ENCODE data around the gene ZNF683. TPM values are rescaled to one million over a fixed set of nuclear protein-coding genes. Genes with fewer than 3 reads are reported as not detected.

Gene ZNF683
- total RNA-seq, 2 experiments from 2014 or later = 0.41 TPM; not detected in 1

DNA sequence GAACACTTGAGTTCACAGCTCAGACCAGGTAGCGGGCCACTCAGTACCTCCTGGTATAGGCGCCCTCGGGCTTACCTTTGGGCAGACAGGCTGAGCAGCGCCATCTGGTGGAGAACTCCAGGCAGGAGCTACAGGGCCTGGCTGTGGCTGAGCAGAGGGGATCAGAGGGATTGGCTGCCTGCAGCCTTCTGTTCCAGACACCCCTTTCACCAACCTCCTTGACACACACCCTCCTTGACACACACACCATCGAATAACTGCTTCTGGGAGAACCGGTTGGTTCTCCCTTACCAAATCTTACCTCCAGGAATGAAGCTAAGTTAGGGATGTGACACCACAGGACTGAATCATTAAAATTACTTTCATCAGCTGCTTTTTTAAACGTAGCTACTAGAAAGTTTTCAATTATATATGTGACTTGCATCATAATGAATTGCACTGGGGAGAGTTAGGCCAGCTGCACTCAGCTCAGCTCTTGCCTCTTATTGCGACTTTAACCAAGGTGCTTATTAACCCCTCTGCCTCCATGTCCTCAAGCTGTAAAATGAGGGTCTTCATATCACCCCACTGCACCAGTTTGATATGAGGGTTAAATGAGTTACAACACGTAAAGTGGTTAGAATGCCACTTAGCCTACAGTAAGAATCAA lies 44.7 kb upstream of the ZNF683 start:
- Mint-ChIP-seq H3K9me3 (no peaks in the 10 kb centered on the region), H3K27me3 (peaks cover 40% of the 10 kb centered on the region), H3K36me3 (ENCODE audit: low read depth) (no peaks in the 10 kb centered on the region), H3K4me1 (ENCODE audit: low read depth) (no peaks in the 10 kb centered on the region), H3K4me3 (no peak overlapping the region), H3K27ac (no peak overlapping the region)
- ATAC-seq (ENCODE audit: poor library complexity) (peak; percentile 100), DNase-seq (peak; percentile 78 to 91 (median 82))
- no peaks in the 10 kb centered on the region for H3K36me3 ChIP-seq (ENCODE audit: insufficient read depth, low read length)
- POLR2A ChIA-PET = interaction anchor here (0.7 to 2.1 kb wide), 12 partner anchors 9 to 184 kb away, joined by 3 to 9 read pairs (median 4); partner anchors contain the start of genes CD52, CEP85 and DHDDS
- TF ChIP-seq, protein P1, sequence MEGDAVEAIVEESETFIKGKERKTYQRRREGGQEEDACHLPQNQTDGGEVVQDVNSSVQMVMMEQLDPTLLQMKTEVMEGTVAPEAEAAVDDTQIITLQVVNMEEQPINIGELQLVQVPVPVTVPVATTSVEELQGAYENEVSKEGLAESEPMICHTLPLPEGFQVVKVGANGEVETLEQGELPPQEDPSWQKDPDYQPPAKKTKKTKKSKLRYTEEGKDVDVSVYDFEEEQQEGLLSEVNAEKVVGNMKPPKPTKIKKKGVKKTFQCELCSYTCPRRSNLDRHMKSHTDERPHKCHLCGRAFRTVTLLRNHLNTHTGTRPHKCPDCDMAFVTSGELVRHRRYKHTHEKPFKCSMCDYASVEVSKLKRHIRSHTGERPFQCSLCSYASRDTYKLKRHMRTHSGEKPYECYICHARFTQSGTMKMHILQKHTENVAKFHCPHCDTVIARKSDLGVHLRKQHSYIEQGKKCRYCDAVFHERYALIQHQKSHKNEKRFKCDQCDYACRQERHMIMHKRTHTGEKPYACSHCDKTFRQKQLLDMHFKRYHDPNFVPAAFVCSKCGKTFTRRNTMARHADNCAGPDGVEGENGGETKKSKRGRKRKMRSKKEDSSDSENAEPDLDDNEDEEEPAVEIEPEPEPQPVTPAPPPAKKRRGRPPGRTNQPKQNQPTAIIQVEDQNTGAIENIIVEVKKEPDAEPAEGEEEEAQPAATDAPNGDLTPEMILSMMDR (IDR thresholded peaks at IDR 0.05) = peak; percentile 95
- no peak overlapping the region for H3K4me3 ChIP-seq (ENCODE audit: low read length)
- no peaks in the 10 kb centered on the region for H3K4me1 ChIP-seq (ENCODE audit: insufficient read depth, low read length)
- H3K27ac ChIP-seq (ENCODE audit: low read depth in 1 of 2, low read length in 2 of 2) = no peak overlapping the region
- intact Hi-C loops (cut with DNase I, micrococcal nuclease) = loop anchor here (1.0 to 10.0 kb wide), 6 partner anchors 54 to 382 kb away; no protein-coding TSS in a partner anchor
- H3K9me3 ChIP-seq (ENCODE audit: control insufficient read depth in 1 of 2, insufficient read depth in 1 of 2, low read length in 2 of 2) = peaks cover 0 to under 1% of the 10 kb centered on the region in 2 experiments
- H3K27me3 ChIP-seq (ENCODE audit: control insufficient read depth in 1 of 2, insufficient read depth in 2 of 2, low read length in 2 of 2) = peaks cover 19 to 27% of the 10 kb centered on the region in 2 experiments
- CTCF ChIA-PET = interaction anchor here (0.6 to 2.9 kb wide), 37 partner anchors 8 to 275 kb away, joined by 3 to 29 read pairs (median 5); partner anchors contain the start of genes CEP85, DHDDS, HMGN2 and SH3BGRL3

DNA sequence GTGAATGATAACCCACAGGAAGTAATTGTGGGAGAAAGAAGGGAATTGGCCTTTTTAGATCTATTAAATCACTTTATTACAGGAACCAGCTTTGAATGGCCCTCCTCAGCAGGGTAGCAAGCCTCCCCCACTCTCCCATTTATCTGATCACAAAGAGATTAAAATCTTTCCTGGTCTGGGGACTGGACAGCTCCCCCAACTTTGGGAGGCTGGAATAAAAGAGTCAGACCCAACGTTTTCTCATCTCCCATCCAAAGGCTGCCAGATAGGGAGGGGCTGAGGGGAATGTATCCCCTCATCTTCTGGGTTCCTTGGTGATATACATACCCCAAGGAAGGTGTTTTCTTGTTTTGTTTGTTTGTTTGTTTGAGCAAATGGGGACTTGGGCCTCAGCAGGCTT lies 40.5 kb upstream of the ZNF683 start:
- intact Hi-C loops (cut with DNase I, micrococcal nuclease) = loop anchor here in 1 of 2 experiments (10.0 kb wide), 1 partner anchor 378 kb away; no protein-coding TSS in a partner anchor
- no peak for DNase-seq

DNA sequence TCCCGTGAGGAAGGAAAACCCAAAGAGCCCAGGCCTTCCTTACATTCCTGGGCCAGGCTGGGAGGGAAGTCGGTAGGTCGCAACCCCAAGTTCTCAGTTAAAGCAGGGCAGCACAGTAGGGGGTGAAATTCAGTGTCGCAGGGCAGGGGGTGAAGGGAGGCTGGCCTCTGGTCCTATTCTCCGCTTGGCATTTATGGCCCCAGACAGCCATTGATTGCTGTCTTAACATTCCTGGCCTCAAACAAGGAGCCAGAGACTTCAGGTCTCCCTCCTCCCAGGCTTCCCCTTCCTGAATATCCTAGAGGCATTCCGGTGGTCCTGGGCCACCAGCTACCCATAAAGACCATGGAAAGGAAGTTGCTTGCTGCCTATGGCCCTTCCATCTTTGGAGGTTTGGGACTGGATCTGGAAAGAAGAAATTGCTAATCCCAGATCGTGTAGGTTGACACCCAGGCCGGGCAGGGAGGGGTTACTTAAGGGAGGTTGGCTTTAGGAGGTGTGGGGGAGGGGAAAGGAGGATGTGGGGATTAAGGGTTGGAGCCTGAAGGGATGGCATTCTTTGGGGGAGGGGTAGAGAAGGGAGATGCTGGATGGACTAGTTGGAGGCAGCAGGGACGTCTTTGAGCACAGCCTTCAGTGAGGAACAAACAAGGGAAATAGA lies 39.8 kb upstream of the ZNF683 start:
- ChIA-PET POLR2A (interaction anchor here (0.5 kb wide), 1 partner anchor 89 kb away, joined by 4 read pairs; no protein-coding TSS in a partner anchor), CTCF (no interaction called here)
- no peaks in the 10 kb centered on the region for H3K36me3 ChIP-seq (ENCODE audit: insufficient read depth, low read length)
- H3K9me3 ChIP-seq (ENCODE audit: control insufficient read depth in 1 of 2, insufficient read depth in 1 of 2, low read length in 2 of 2) = peaks cover 0 to 23% of the 10 kb centered on the region in 2 experiments
- ATAC-seq (ENCODE audit: poor library complexity) (no peak), DNase-seq (no peak)
- Mint-ChIP-seq H3K27ac (no peak overlapping the region), H3K4me1 (ENCODE audit: low read depth) (peaks cover 30% of the 10 kb centered on the region), H3K4me3 (no peak overlapping the region), H3K9me3 (peaks cover 2% of the 10 kb centered on the region), H3K27me3 (peaks cover 72% of the 10 kb centered on the region), H3K36me3 (ENCODE audit: low read depth) (no peaks in the 10 kb centered on the region)
- peaks cover 52 to 60% of the 10 kb centered on the region in 2 experiments for H3K27me3 ChIP-seq (ENCODE audit: control insufficient read depth in 1 of 2, insufficient read depth in 2 of 2, low read length in 2 of 2)
- intact Hi-C loops (cut with DNase I, micrococcal nuclease) = loop anchor here in 1 of 2 experiments (10.0 kb wide), 1 partner anchor 378 kb away; no protein-coding TSS in a partner anchor
- H3K4me1 ChIP-seq (ENCODE audit: insufficient read depth, low read length) = peaks cover 31% of the 10 kb centered on the region
- no peak overlapping the region for H3K27ac ChIP-seq (ENCODE audit: low read depth in 1 of 2, low read length in 2 of 2)
- H3K4me3 ChIP-seq (ENCODE audit: low read length) = no peak overlapping the region
- TF ChIP-seq, protein P1 (IDR thresholded peaks at IDR 0.05) = no peak

More for the DNA sequence above, 40.5 kb upstream of the ZNF683 start:
- no peak overlapping the region for H3K27ac Mint-ChIP-seq
- no peaks in the 10 kb centered on the region for H3K36me3 ChIP-seq (ENCODE audit: insufficient read depth, low read length)
- no peak for ATAC-seq (ENCODE audit: poor library complexity)
- peaks cover 52 to 60% of the 10 kb centered on the region in 2 experiments for H3K27me3 ChIP-seq (ENCODE audit: control insufficient read depth in 1 of 2, insufficient read depth in 2 of 2, low read length in 2 of 2)
- no peak overlapping the region for H3K27ac ChIP-seq (ENCODE audit: low read depth in 1 of 2, low read length in 2 of 2)
- H3K4me1 ChIP-seq (ENCODE audit: insufficient read depth, low read length) = peaks cover 31% of the 10 kb centered on the region
- H3K4me3 Mint-ChIP-seq = no peak overlapping the region
- no peak overlapping the region for H3K4me3 ChIP-seq (ENCODE audit: low read length)
- H3K9me3 ChIP-seq (ENCODE audit: control insufficient read depth in 1 of 2, insufficient read depth in 1 of 2, low read length in 2 of 2) = peaks cover 0 to 23% of the 10 kb centered on the region in 2 experiments
- TF ChIP-seq, protein P1 (IDR thresholded peaks at IDR 0.05) = no peak
- peaks cover 2% of the 10 kb centered on the region for H3K9me3 Mint-ChIP-seq
- H3K27me3 Mint-ChIP-seq = peaks cover 72% of the 10 kb centered on the region
- H3K4me1 Mint-ChIP-seq (ENCODE audit: low read depth) = peaks cover 30% of the 10 kb centered on the region
- CTCF ChIA-PET = interaction anchor here (0.7 to 1.0 kb wide), 2 partner anchors 23 to 179 kb away, joined by 3 to 5 read pairs; partner anchors contain the start of gene CEP85
- H3K36me3 Mint-ChIP-seq (ENCODE audit: low read depth) = no peaks in the 10 kb centered on the region
- POLR2A ChIA-PET = no interaction called here
